HepG2 (cell line): ENCODE data around the gene SPON2. TPM values are rescaled to one million over a fixed set of nuclear protein-coding genes. Genes with fewer than 3 reads are reported as not detected.

Source experiments
- ATAC-seq: fragments of 200-7000 bp; cut with Tn5 transposase; 3 replicates; pipeline ENCODE4 v1.9.1; 2020; ENCODE audit warnings: mild to moderate bottlenecking, moderate library complexity
- BruUV-seq: library from RNA; stranded (reverse); fragments of 400-500 nt; replicated peaks from 2 replicates; lab custom pipeline; 2021; lab: Mats Ljungman, UMichigan
- CTCF ChIA-PET: fragments of 300-600 bp; formaldehyde crosslinking; extraction: SDS; loops from one replicate; lab custom pipeline; 2021; ENCODE audit warnings: low total read pairs, inconsistent platforms, low intra/inter-chr PET ratio; lab: Yijun Ruan, JAX
- POLR2A ChIA-PET: fragments of 350-600 bp; sonication (Branson Sonifier 250); formaldehyde crosslinking; loops from one replicate; lab custom pipeline; 2020; ENCODE audit warnings: antibody characterized with exemption, inconsistent platforms; lab: Yijun Ruan, JAX
- DNase-seq: peaks from one replicate; pipeline ENCODE4 v3.0.0-alpha.2; 2015; ENCODE audit warnings: low spot score
- FAIRE-seq: peaks from 3 replicates; lab custom pipeline; 2011; peaks lifted over from hg19 to GRCh38; lab: Jason Lieb, UNC
- H2AFZ ChIP-seq: one replicate; pipeline ENCODE4 v1.6.1; 2011; ENCODE audit warnings: low read length, inconsistent platforms
- H3K27ac ChIP-seq: fragments of 300-600 bp; 3 replicates; pipeline ENCODE4 v1.8.0; 2011; ENCODE audit warnings: mixed run types, mild to moderate bottlenecking, mixed read lengths, low read length, inconsistent platforms; ENCODE audit not compliant: insufficient read depth; ENCODE audit errors: extremely low read length
- H3K27me3 ChIP-seq, 2 experiments: fragments of 200-600 bp in 1 of 2; 2 replicates in 1 of 2; 3 replicates in 1 of 2; pipeline versions ENCODE4 v1.6.0 to v1.8.0; 2011; ENCODE audit warnings: low read length in 2 of 2, mild to moderate bottlenecking in 2 of 2, moderate library complexity in 2 of 2, inconsistent platforms in 1 of 2; ENCODE audit not compliant: insufficient read depth in 2 of 2, control insufficient read depth in 1 of 2
- H3K36me3 ChIP-seq, 2 experiments: fragments of 200-600 bp in 1 of 2; replicated peaks in 1 of 2; 2 replicates in 1 of 2; 3 replicates in 1 of 2; pipeline versions ENCODE4 v1.5.1 to v1.8.0; 2011; ENCODE audit warnings: low read length in 2 of 2, inconsistent platforms in 1 of 2; ENCODE audit not compliant: insufficient read depth in 2 of 2, control insufficient read depth in 1 of 2
- H3K4me1 ChIP-seq: 2 replicates; pipeline ENCODE4 v1.5.1; 2012; ENCODE audit warnings: low read length, inconsistent platforms; ENCODE audit not compliant: insufficient read depth
- H3K4me2 ChIP-seq: 2 replicates; pipeline ENCODE4 v1.6.0; 2011; ENCODE audit warnings: low read depth, low read length, inconsistent platforms
- H3K4me3 ChIP-seq, 3 experiments: fragments of 200-600 bp in 1 of 3; sonication (generic), shearing (Covaris generic) in 1 of 3; replicated peaks in 1 of 3; 2 replicates each; pipeline ENCODE4 v1.5.1; 2011 to 2016; ENCODE audit warnings: low read length in 3 of 3, inconsistent platforms in 2 of 3, low read depth in 2 of 3, mild to moderate bottlenecking in 2 of 3, control low read depth in 1 of 3, mixed read lengths in 1 of 3; ENCODE audit not compliant: insufficient read depth in 1 of 3
- H3K79me2 ChIP-seq: one replicate; pipeline ENCODE4 v1.6.1; 2011; ENCODE audit warnings: low read length, inconsistent platforms; ENCODE audit not compliant: insufficient read depth
- H3K9ac ChIP-seq: 2 replicates; pipeline ENCODE4 v1.6.0; 2011; ENCODE audit warnings: mild to moderate bottlenecking, low read depth, low read length, inconsistent platforms; ENCODE audit not compliant: insufficient read depth
- H3K9me3 ChIP-seq: 2 replicates; pipeline ENCODE4 v1.5.1; 2012; ENCODE audit warnings: mild to moderate bottlenecking, low read length
- H4K20me1 ChIP-seq: 2 replicates; pipeline ENCODE4 v1.6.0; 2011; ENCODE audit warnings: inconsistent platforms, mild to moderate bottlenecking, low read length, moderate library complexity; ENCODE audit not compliant: insufficient read depth
- ATAD3A ChIP-seq: sonication (generic); formaldehyde crosslinking; IDR thresholded peaks from 2 replicates; pipeline ENCODE4 v1.4.0; 2020; ENCODE audit warnings: missing genetic modification reagents
- CHD4 ChIP-seq: fragments of 200-600 bp; sonication (generic); IDR thresholded peaks from 2 replicates; pipeline ENCODE4 v1.7.0; 2017; ENCODE audit warnings: mild to moderate bottlenecking, low read length, borderline replicate concordance
- FOSL1 ChIP-seq: sonication (generic); formaldehyde crosslinking; IDR thresholded peaks from 2 replicates; pipeline ENCODE4 v1.9.0; 2021; ENCODE audit warnings: missing genetic modification reagents, borderline replicate concordance
- GFI1 ChIP-seq: sonication (generic); formaldehyde crosslinking; IDR thresholded peaks from 2 replicates; pipeline ENCODE4 v1.5.0; 2020; ENCODE audit warnings: missing genetic modification reagents, mild to moderate bottlenecking, borderline replicate concordance
- HDAC1 ChIP-seq: sonication (generic); formaldehyde crosslinking; IDR thresholded peaks from 2 replicates; pipeline ENCODE4 v1.5.1; 2020; ENCODE audit warnings: mild to moderate bottlenecking, missing genetic modification reagents
- HNRNPLL ChIP-seq: fragments of 200-400 bp; formaldehyde crosslinking; IDR thresholded peaks from 2 replicates; pipeline ENCODE4 v1.6.1; 2017; ENCODE audit warnings: mild to moderate bottlenecking, low read depth, low read length; ENCODE audit not compliant: poor library complexity, severe bottlenecking
- KDM6A ChIP-seq: IDR thresholded peaks from 2 replicates; pipeline ENCODE4 v1.6.1; 2016; ENCODE audit warnings: low read depth
- MAFG ChIP-seq: sonication (generic); formaldehyde crosslinking; IDR thresholded peaks from 2 replicates; pipeline ENCODE4 v1.5.1; 2020; ENCODE audit warnings: mild to moderate bottlenecking, missing genetic modification reagents
- NRL ChIP-seq: sonication (generic); formaldehyde crosslinking; IDR thresholded peaks from 2 replicates; pipeline ENCODE4 v1.5.0; 2020; ENCODE audit warnings: missing genetic modification reagents, mild to moderate bottlenecking, moderate library complexity, borderline replicate concordance
- PPARG ChIP-seq: conservative IDR thresholded peaks from 2 replicates; pipeline ENCODE4 v1.6.1; 2016; ENCODE audit warnings: missing biosample characterization, missing genetic modification reagents
- SOX13 ChIP-seq, 3 experiments: fragments of 450-650 bp in 1 of 3; sonication (generic) in 1 of 3; formaldehyde crosslinking in 1 of 3; IDR thresholded peaks in 2 of 3; conservative IDR thresholded peaks in 1 of 3; 2 replicates each; pipeline versions ENCODE4 v1.5.0 to v1.6.1; 2016 to 2020; ENCODE audit warnings: antibody characterized with exemption in 1 of 3, mild to moderate bottlenecking in 1 of 3, missing compliant biosample characterization in 1 of 3, missing genetic modification reagents in 1 of 3, moderate library complexity in 1 of 3
- ZNF180 ChIP-seq: sonication (generic); formaldehyde crosslinking; IDR thresholded peaks from 2 replicates; pipeline ENCODE4 v1.4.0; 2020; ENCODE audit warnings: low read depth, missing genetic modification reagents, borderline replicate concordance
- ZNF317 ChIP-seq: sonication (generic); formaldehyde crosslinking; IDR thresholded peaks from 2 replicates; pipeline ENCODE4 v1.5.0; 2020; ENCODE audit warnings: mild to moderate bottlenecking, missing genetic modification reagents
- ZNF768 ChIP-seq: sonication (generic); formaldehyde crosslinking; IDR thresholded peaks from 2 replicates; pipeline ENCODE4 v1.4.0; 2020; ENCODE audit warnings: missing genetic modification reagents
- WGBS: methylation state at CpG from one replicate; pipeline ENCODE4 v1.1.6; 2017; ENCODE audit warnings: low lambda C conversion rate; 5-methylcytosine and 5-hydroxymethylcytosine counted together
- in situ Hi-C: cut with HindIII; loops from 2 replicates; pipeline ENCODE4 v1.10.0; 2017; ENCODE audit warnings: low pct_unique_long_range_greater_than_20kb; ENCODE audit not compliant: extremely low pct_ligation_motif_present
- intact Hi-C: fragments of 100-400 bp; cut with micrococcal nuclease; formaldehyde crosslinking; loops from one replicate; pipeline ENCODE4 v1.10.0; 2022; ENCODE audit not compliant: unreplicated experiment
- polyA plus RNA-seq, 8 experiments: library from polyadenylated mRNA; depleted of rRNA in 3 of 8; stranded (reverse) in 7 of 8; unstranded in 1 of 8; fragments of >200 nt; fragmentation: Illumina TruSeq in 4 of 8; extraction: Trizol in 4 of 8; gene quantifications; 2 replicates each; pipeline versions ENCODE4 v1.2.1 to v1.2.3, GENCODE V29; 2011 to 2016; ENCODE audit warnings: low read depth in 4 of 8, missing spikeins in 1 of 8, mixed read lengths in 1 of 8; ENCODE audit not compliant: insufficient read depth in 1 of 8
- total RNA-seq, 5 experiments: library from RNA; depleted of rRNA; stranded (reverse); fragments of >200 nt; fragmentation: Illumina TruSeq; extraction: Trizol; gene quantifications; 2 replicates each; pipeline ENCODE4 v1.2.3, GENCODE V29; 2016; ENCODE audit warnings: low read depth in 1 of 5
- TF ChIP-seq, protein P1 (sequence below): sonication (generic); formaldehyde crosslinking; IDR thresholded peaks from 2 replicates; pipeline ENCODE4 v1.4.0; 2020; ENCODE audit warnings: missing genetic modification reagents, mild to moderate bottlenecking, borderline replicate concordance
- TF ChIP-seq, protein P2 (sequence below): sonication (generic); formaldehyde crosslinking; IDR thresholded peaks from 2 replicates; pipeline ENCODE4 v1.4.0; 2020; ENCODE audit warnings: mild to moderate bottlenecking, missing genetic modification reagents
- TF ChIP-seq, protein P3 (sequence below): IDR thresholded peaks from 2 replicates; pipeline ENCODE4 v1.6.1; 2016; ENCODE audit warnings: low read depth, borderline replicate concordance

Gene SPON2
- total and polyA plus RNA-seq, 2 of the 13 experiments (the other 11 are each of a cell fraction or from before 2014, with no cell fraction given): 17.4 to 55.2 TPM

GRCh38 chr4:1219566-1219950 lies 47.2 kb upstream of the SPON2 start (continued):
- TF ChIP-seq HNRNPLL (no peak), HDAC1 (CRISPR knock-in tag) (no peak)
- TF ChIP-seq, protein P1, sequence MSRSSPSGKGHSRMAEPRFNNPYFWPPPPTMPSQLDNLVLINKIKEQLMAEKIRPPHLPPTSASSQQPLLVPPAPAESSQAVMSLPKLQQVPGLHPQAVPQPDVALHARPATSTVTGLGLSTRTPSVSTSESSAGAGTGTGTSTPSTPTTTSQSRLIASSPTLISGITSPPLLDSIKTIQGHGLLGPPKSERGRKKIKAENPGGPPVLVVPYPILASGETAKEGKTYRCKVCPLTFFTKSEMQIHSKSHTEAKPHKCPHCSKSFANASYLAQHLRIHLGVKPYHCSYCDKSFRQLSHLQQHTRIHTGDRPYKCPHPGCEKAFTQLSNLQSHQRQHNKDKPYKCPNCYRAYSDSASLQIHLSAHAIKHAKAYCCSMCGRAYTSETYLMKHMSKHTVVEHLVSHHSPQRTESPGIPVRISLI: no peak

DNA sequence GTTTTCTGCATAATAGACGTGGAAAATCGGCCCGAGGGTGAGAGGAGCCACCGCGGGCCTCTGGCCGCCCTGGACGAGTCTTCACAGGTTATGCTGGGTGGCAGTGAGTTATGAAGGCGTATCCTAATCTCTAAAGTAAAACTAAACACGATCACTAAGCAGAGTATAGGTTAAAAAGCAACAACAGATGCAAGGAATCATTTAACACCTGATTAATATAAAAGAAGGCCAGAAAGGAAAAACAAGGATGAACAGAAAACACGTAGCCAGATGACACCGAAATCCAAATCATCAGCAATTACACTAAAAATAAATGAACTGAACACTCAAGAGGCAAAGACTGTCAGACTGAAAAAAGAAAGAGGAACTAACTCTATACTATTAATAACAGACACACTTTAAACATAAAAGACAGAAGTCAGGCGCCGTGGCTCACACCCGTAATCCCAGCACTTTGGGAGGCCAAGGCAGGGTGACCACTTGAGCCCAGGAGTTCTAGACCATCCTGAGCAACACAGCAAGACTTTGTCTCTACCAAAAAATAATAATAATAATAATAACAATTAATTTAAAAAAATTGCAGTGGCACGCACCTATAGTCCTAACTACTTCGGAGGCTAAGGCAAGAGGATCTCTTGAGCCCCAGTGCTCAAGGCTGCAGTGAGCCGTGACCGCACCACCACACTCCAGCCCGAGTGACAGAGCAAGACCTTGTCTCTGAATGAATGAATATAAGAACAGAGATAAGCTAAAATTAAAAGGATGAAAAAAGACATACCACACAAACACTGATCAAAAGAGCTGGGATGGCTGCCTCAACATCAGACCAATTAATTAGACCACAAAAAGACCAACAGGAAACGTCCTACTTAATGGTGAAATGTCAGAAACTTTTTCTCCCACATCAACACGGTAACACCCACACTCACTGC lies 46.5 kb upstream of the SPON2 start:
- Histone ChIP-seq H3K27ac (no peak overlapping the region), H3K27me3 (no peaks in the 10 kb centered on the region), H3K4me1 (no peaks in the 10 kb centered on the region), H3K36me3 (peaks cover 15 to 43% of the 10 kb centered on the region in 2 experiments)
- ATAC-seq: no peak
- TF ChIP-seq GFI1: no peak
- no peak for TF ChIP-seq FOSL1 (CRISPR knock-in tag)
- TF ChIP-seq ZNF180 (CRISPR knock-in tag): no peak
- TF ChIP-seq SOX13 (IDR thresholded peaks at IDR 0.05): no peak
- TF ChIP-seq SOX13 (CRISPR knock-in tag; conservative IDR thresholded peaks at IDR 0.05 in 1 of 2, IDR thresholded peaks at IDR 0.05 in 1 of 2): no peak
- TF ChIP-seq PPARG: no peak
- TF ChIP-seq KDM6A (CRISPR knock-in tag): no peak
- TF ChIP-seq, protein P2, sequence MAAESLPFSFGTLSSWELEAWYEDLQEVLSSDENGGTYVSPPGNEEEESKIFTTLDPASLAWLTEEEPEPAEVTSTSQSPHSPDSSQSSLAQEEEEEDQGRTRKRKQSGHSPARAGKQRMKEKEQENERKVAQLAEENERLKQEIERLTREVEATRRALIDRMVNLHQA (CRISPR knock-in tag): no peak
- no peak for TF ChIP-seq ZNF317
- TF ChIP-seq NRL: no peak
- no peak for TF ChIP-seq CHD4
- no peak for TF ChIP-seq ZNF768 (CRISPR knock-in tag)
- no peak for TF ChIP-seq MAFG (CRISPR knock-in tag)
- no peak for TF ChIP-seq ATAD3A (CRISPR knock-in tag)
- TF ChIP-seq, protein P3, sequence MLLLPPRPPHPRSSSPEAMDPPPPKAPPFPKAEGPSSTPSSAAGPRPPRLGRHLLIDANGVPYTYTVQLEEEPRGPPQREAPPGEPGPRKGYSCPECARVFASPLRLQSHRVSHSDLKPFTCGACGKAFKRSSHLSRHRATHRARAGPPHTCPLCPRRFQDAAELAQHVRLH (CRISPR knock-in tag): no peak
- TF ChIP-seq, all 625 proteins: peak for 0
- FAIRE-seq (no peak), DNase-seq (no peak)
- ChIA-PET CTCF (no interaction called here), POLR2A (no interaction called here)
- no TSS peak for BruUV-seq
- in situ Hi-C loops: no loop called here
- H2AFZ ChIP-seq: no peak overlapping the region
- WGBS: 97% methylated on average over 21 of the region's 21 CpGs
- no peak overlapping the region for H3K4me2 ChIP-seq
- H3K79me2 ChIP-seq: no peaks in the 10 kb centered on the region
- no peak overlapping the region for H3K9ac ChIP-seq
- intact Hi-C loops: no loop called here
- no peaks in the 10 kb centered on the region for H3K9me3 ChIP-seq
- no peak overlapping the region for H3K4me3 ChIP-seq
- no peaks in the 10 kb centered on the region for H4K20me1 ChIP-seq
